B cell (primary cell): ENCODE data around the gene FBN2. TPM values are rescaled to one million over a fixed set of nuclear protein-coding genes. Genes with fewer than 3 reads are reported as not detected.

Experiments used
- ATAC-seq: fragments of 200-7000 bp; cut with Tn5 transposase; one replicate; pipeline ENCODE4 v1.10.0; 2021; ENCODE audit warnings: low read depth, mild to moderate bottlenecking, moderate number of reproducible peaks, moderate library complexity
- CTCF ChIA-PET: fragments of 350-600 bp; sonication (Branson Sonifier 250); formaldehyde crosslinking; loops from one replicate; lab custom pipeline; 2021; ENCODE audit warnings: antibody characterized with exemption, inconsistent platforms; lab: Charles Lee
- POLR2A ChIA-PET: fragments of 350-600 bp; sonication (Branson Sonifier 250); formaldehyde crosslinking; loops from one replicate; lab custom pipeline; 2021; ENCODE audit warnings: antibody characterized with exemption; lab: Charles Lee
- DNase-seq: peaks from one replicate; pipeline ENCODE4 v3.0.0; 2013
- H2AFZ ChIP-seq: 2 replicates; pipeline ENCODE4 v1.6.1; 2012; ENCODE audit warnings: mild to moderate bottlenecking, low read depth, low read length; ENCODE audit not compliant: insufficient read depth, poor library complexity, severe bottlenecking
- H3K27ac ChIP-seq, 2 donors: 1 replicate in 1 of 2; 2 replicates in 1 of 2; pipeline ENCODE4 v1.5.1; 2012 to 2013; ENCODE audit warnings: low read length in 2 of 2, mild to moderate bottlenecking in 2 of 2, moderate library complexity in 1 of 2
- H3K27me3 ChIP-seq, 4 experiments: fragments of 200-600 bp in 1 of 4; sonication (generic) in 1 of 4; replicated peaks in 1 of 4; 1 replicate in 2 of 4; 2 replicates in 2 of 4; pipeline versions ENCODE4 v1.6.1 to v1.7.0; 2013 to 2016; ENCODE audit warnings: low read length in 3 of 4, mild to moderate bottlenecking in 2 of 4, mixed read lengths in 1 of 4, moderate library complexity in 1 of 4; ENCODE audit not compliant: insufficient read depth in 4 of 4, control insufficient read depth in 3 of 4; ENCODE audit errors: control extremely low read depth in 1 of 4
- H3K36me3 ChIP-seq, 2 experiments: replicated peaks in 1 of 2; 1 replicate in 1 of 2; 2 replicates in 1 of 2; pipeline versions ENCODE4 v1.6.1 to v1.7.1; 2013; ENCODE audit warnings: low read length in 1 of 2; ENCODE audit not compliant: insufficient read depth in 2 of 2, control insufficient read depth in 1 of 2; ENCODE audit errors: control extremely low read depth in 1 of 2, extremely low read depth in 1 of 2
- H3K4me1 ChIP-seq, 2 donors: fragments of 200-600 bp in 1 of 2; sonication (generic) in 1 of 2; 1 replicate in 1 of 2; 2 replicates in 1 of 2; pipeline versions ENCODE4 v1.5.1 to v1.6.1; 2013 to 2017; ENCODE audit warnings: low read length in 2 of 2; ENCODE audit not compliant: control insufficient read depth in 2 of 2, insufficient read depth in 2 of 2
- H3K4me2 ChIP-seq: replicated peaks from 2 replicates; pipeline ENCODE3; 2012; ENCODE audit warnings: mild to moderate bottlenecking, low read depth, low read length; ENCODE audit not compliant: poor library complexity, severe bottlenecking
- H3K4me3 ChIP-seq, 5 experiments: fragments of 200-600 bp in 1 of 5; sonication (generic) in 1 of 5; 1 replicate in 3 of 5; 2 replicates in 2 of 5; pipeline versions ENCODE4 v1.5.1 to v1.7.0; 2011 to 2016; ENCODE audit warnings: low read length in 4 of 5, mild to moderate bottlenecking in 4 of 5, low read depth in 2 of 5, control low read depth in 1 of 5, moderate library complexity in 1 of 5; ENCODE audit not compliant: insufficient read depth in 1 of 5; ENCODE audit errors: control extremely low read depth in 1 of 5, extremely low read depth in 1 of 5
- H3K79me2 ChIP-seq: fragments of 200-600 bp; sonication (generic); one replicate; pipeline ENCODE4 v1.6.0; 2016; ENCODE audit warnings: low read length; ENCODE audit not compliant: control insufficient read depth, insufficient read depth
- H3K9ac ChIP-seq: fragments of 200-600 bp; sonication (generic); 2 replicates; pipeline ENCODE4 v1.6.1; 2017; ENCODE audit warnings: mild to moderate bottlenecking, low read length, moderate library complexity
- H3K9me3 ChIP-seq, 3 donors: one replicate each; pipeline versions ENCODE4 v1.6.1 to v1.7.1; 2013; ENCODE audit warnings: low read length in 2 of 3; ENCODE audit not compliant: control insufficient read depth in 2 of 3, insufficient read depth in 1 of 3; ENCODE audit errors: control extremely low read depth in 1 of 3
- H4K20me1 ChIP-seq: 2 replicates; pipeline ENCODE4 v1.6.0; 2012; ENCODE audit warnings: mild to moderate bottlenecking, low read length; ENCODE audit not compliant: insufficient read depth, control insufficient read depth, poor library complexity, severe bottlenecking
- H3K27ac Mint-ChIP-seq: one replicate; pipeline ENCODE4 v1.8.0; 2021; ENCODE audit warnings: mixed read lengths
- H3K27me3 Mint-ChIP-seq: one replicate; pipeline ENCODE4 v1.8.0; 2021; ENCODE audit warnings: mixed read lengths
- H3K4me1 Mint-ChIP-seq: one replicate; pipeline ENCODE4 v1.8.0; 2021; ENCODE audit warnings: mixed read lengths
- H3K4me3 Mint-ChIP-seq: one replicate; pipeline ENCODE4 v1.8.0; 2021; ENCODE audit warnings: mixed read lengths
- H3K9me3 Mint-ChIP-seq: one replicate; pipeline ENCODE4 v1.8.0; 2022; ENCODE audit warnings: mixed read lengths; ENCODE audit not compliant: insufficient read depth
- EZH2 ChIP-seq: IDR thresholded peaks from 2 replicates; pipeline ENCODE4 v1.6.1; 2012; ENCODE audit warnings: borderline replicate concordance, low read depth, mild to moderate bottlenecking, moderate library complexity, low read length; ENCODE audit not compliant: insufficient read depth, poor library complexity, severe bottlenecking
- WGBS: methylation state at CpG from one replicate; pipeline ENCODE4 v1.1.5; 2013; ENCODE audit warnings: missing lambda C conversion rate; ENCODE audit not compliant: insufficient coverage; 5-methylcytosine and 5-hydroxymethylcytosine counted together
- intact Hi-C: fragments of 100-400 bp; cut with micrococcal nuclease; formaldehyde crosslinking; loops from one replicate; pipeline ENCODE4 v1.10.0; 2022
- polyA plus RNA-seq: library from polyadenylated mRNA; depleted of rRNA; stranded (reverse); fragments of >200 nt; gene quantifications from 2 replicates; pipeline ENCODE4 v1.2.3, GENCODE V29; 2012
- total RNA-seq, 2 donors: library from RNA; stranded (reverse); fragments of 120-200 nt in 1 of 2; gene quantifications; 1 replicate in 1 of 2; 2 replicates in 1 of 2; pipeline versions ENCODE4 v1.2.3 to v1.2.4, GENCODE V29; 2013 to 2022
- TF ChIP-seq, protein P1 (sequence below): fragments of 200-600 bp; IDR thresholded peaks from one replicate; pipeline ENCODE4 v1.8.0; 2022; ENCODE audit warnings: antibody characterized with exemption, mild to moderate bottlenecking

The FBN2 gene
- total and polyA plus RNA-seq, 2 donors (not counting 1 experiment from before 2014, with no cell fraction given) = 0.03 TPM; not detected in 1

DNA sequence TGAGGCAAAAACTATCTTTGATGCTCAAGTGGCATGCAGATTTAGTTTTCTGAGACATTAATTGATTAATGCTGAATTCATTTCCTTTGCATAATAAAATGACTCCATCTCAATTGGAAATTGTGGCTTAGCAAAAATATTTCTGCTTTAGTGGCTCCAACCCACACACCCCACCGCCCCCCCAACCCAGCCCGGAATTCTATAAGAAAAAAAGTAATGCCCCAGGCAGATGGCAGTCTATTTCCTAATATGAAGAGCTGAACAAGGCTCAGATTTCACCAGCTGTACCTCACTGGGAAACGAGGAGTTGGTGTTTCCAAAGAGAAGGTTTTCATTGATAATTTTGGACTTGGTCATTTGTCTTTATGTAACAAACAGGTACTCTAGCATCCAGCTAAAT is 182.1 kb downstream of the FBN2 start:
- H3K9me3 ChIP-seq = no peaks in the 10 kb centered on the region
- DNase-seq (no peak), ATAC-seq (no peak)
- no peaks in the 10 kb centered on the region for H3K79me2 ChIP-seq
- no peak overlapping the region for H2AFZ ChIP-seq
- Mint-ChIP-seq H3K9me3 (no peaks in the 10 kb centered on the region), H3K27me3 (no peaks in the 10 kb centered on the region), H3K27ac (no peak overlapping the region), H3K4me1 (no peaks in the 10 kb centered on the region), H3K4me3 (no peak overlapping the region)
- H3K27ac ChIP-seq = no peak overlapping the region
- H3K9ac ChIP-seq = no peak overlapping the region
- H3K36me3 ChIP-seq = no peaks in the 10 kb centered on the region
- intact Hi-C loops = no loop called here
- no peaks in the 10 kb centered on the region for H3K4me1 ChIP-seq
- no peaks in the 10 kb centered on the region for H4K20me1 ChIP-seq
- TF ChIP-seq, protein P1, sequence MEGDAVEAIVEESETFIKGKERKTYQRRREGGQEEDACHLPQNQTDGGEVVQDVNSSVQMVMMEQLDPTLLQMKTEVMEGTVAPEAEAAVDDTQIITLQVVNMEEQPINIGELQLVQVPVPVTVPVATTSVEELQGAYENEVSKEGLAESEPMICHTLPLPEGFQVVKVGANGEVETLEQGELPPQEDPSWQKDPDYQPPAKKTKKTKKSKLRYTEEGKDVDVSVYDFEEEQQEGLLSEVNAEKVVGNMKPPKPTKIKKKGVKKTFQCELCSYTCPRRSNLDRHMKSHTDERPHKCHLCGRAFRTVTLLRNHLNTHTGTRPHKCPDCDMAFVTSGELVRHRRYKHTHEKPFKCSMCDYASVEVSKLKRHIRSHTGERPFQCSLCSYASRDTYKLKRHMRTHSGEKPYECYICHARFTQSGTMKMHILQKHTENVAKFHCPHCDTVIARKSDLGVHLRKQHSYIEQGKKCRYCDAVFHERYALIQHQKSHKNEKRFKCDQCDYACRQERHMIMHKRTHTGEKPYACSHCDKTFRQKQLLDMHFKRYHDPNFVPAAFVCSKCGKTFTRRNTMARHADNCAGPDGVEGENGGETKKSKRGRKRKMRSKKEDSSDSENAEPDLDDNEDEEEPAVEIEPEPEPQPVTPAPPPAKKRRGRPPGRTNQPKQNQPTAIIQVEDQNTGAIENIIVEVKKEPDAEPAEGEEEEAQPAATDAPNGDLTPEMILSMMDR = no peak
- no peak for TF ChIP-seq EZH2
- H3K4me2 ChIP-seq = no peak overlapping the region
- H3K4me3 ChIP-seq = no peak overlapping the region
- no CpG with 5 or more reads among the region's 3 CpGs for WGBS
- CTCF ChIA-PET = no interaction called here
- POLR2A ChIA-PET = no interaction called here
- no peaks in the 10 kb centered on the region for H3K27me3 ChIP-seq

DNA sequence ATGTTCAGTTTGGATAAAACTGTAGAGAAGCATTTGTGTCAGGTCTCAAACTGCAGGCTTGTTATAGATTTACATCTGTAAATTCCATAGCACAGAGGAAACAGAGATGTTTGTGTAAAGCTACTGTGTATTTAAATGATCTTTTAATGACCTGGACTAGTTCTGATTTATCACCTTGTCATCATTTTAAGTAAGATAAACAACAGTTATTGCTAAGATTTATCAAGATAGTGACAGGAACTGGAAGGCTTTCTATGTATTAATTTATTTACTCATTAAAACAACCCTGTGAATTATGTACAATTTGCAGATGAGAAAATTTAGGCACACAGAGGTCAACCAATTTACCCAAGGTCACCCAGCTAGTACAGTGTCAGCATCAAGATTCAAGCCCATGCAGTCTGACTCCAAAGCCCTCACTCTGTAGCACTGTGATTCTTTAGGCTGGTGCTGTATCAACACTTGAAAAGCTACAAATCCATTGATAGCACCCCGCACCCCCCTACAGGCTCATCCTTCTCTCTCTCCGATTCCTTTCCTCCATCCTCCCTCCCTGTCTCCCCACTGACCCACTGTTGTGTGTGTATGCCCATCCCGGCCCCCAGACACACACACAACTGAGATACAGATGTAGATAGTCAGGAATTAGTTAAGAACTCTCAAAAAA is 184.5 kb downstream of the FBN2 start:
- Histone ChIP-seq H3K27me3 (no peaks in the 10 kb centered on the region), H2AFZ (no peak overlapping the region), H3K36me3 (no peaks in the 10 kb centered on the region), H3K4me3 (no peak overlapping the region), H3K4me1 (no peaks in the 10 kb centered on the region), H3K9ac (no peak overlapping the region), H3K79me2 (no peaks in the 10 kb centered on the region), H4K20me1 (no peaks in the 10 kb centered on the region), H3K4me2 (no peak overlapping the region), H3K9me3 (no peaks in the 10 kb centered on the region), H3K27ac (no peak overlapping the region)
- intact Hi-C loops = no loop called here
- Mint-ChIP-seq H3K27me3 (no peaks in the 10 kb centered on the region), H3K4me3 (no peak overlapping the region), H3K9me3 (no peaks in the 10 kb centered on the region), H3K27ac (no peak overlapping the region), H3K4me1 (no peaks in the 10 kb centered on the region)
- CTCF ChIA-PET = no interaction called here
- POLR2A ChIA-PET = no interaction called here
- WGBS = no CpG with 5 or more reads among the region's 3 CpGs
- ATAC-seq (no peak), DNase-seq (no peak)
- TF ChIP-seq, protein P1 = no peak
- no peak for TF ChIP-seq EZH2
